NB4 (cell line): ENCODE measurements around the gene TAOK1.

Experiments
- DNase-seq: peaks from one replicate; pipeline ENCODE4 v3.0.0; 2010; ENCODE audit warnings: low read depth
- H3K4me3 ChIP-seq: one replicate; pipeline ENCODE4 v1.5.1; 2011; ENCODE audit warnings: mild to moderate bottlenecking, low read depth, low read length, moderate library complexity
- MYC ChIP-seq: IDR thresholded peaks from 2 replicates; pipeline ENCODE4 v1.6.1; 2011; ENCODE audit warnings: low read depth, low read length
- POLR2A ChIP-seq: IDR thresholded peaks from 2 replicates; pipeline ENCODE4 v1.6.1; 2011; ENCODE audit warnings: mild to moderate bottlenecking; ENCODE audit not compliant: insufficient read length; ENCODE audit errors: extremely low read depth
- TF ChIP-seq, protein P1 (sequence below): IDR thresholded peaks from one replicate; pipeline ENCODE4 v1.5.1; 2012; ENCODE audit warnings: low read depth, low read length
- TF ChIP-seq, protein P2 (sequence below): IDR thresholded peaks from 2 replicates; pipeline ENCODE4 v1.6.1; 2011; ENCODE audit warnings: low read depth, low read length

The TAOK1 gene

DNA sequence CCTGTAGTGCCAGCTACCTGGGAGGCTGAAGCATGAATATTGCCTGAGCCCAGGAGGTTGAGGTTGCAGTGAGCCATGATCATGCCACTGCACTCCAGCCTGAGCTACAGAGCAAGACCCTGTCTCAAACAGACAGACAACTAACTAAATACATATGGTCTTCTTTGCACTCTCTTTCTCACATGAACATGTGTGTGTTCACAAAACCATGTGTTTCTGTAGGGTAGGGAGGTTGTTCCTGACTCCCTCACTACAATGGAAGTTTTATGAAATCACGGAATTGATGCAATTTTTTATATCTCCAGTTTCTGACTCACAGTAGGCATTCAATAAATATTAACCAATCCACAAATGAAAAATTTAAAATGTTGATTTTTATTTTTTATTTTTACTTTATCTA, 128.2 kb downstream of the TAOK1 start:
- DNase-seq, result no peak
- no peak overlapping the region for H3K4me3 ChIP-seq
- TF ChIP-seq, protein P1, sequence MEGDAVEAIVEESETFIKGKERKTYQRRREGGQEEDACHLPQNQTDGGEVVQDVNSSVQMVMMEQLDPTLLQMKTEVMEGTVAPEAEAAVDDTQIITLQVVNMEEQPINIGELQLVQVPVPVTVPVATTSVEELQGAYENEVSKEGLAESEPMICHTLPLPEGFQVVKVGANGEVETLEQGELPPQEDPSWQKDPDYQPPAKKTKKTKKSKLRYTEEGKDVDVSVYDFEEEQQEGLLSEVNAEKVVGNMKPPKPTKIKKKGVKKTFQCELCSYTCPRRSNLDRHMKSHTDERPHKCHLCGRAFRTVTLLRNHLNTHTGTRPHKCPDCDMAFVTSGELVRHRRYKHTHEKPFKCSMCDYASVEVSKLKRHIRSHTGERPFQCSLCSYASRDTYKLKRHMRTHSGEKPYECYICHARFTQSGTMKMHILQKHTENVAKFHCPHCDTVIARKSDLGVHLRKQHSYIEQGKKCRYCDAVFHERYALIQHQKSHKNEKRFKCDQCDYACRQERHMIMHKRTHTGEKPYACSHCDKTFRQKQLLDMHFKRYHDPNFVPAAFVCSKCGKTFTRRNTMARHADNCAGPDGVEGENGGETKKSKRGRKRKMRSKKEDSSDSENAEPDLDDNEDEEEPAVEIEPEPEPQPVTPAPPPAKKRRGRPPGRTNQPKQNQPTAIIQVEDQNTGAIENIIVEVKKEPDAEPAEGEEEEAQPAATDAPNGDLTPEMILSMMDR, result no peak
- TF ChIP-seq MYC, result no peak
- TF ChIP-seq, protein P2, sequence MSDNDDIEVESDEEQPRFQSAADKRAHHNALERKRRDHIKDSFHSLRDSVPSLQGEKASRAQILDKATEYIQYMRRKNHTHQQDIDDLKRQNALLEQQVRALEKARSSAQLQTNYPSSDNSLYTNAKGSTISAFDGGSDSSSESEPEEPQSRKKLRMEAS, result no peak
- no peak for TF ChIP-seq POLR2A

DNA sequence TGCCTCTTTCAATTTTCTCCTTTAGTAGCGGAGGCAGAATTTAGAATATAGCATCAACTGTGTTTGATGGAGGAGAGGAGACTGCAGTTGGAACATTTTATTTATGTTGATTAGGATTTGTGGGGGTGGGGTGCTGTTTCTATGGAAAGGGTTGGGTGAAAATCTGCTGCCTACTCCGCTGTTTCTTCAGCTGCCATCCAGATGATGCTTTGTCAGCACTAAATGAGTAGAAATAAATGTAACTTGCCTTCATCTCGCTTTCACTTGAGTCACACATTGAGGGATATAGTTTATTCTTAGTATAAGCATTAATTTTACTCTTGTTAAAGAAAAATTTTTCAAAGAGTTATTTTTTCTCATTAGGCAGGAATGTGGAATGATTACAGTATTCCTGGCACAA, 134.5 kb downstream of the TAOK1 start:
- TF ChIP-seq POLR2A (no peak), MYC (no peak)
- TF ChIP-seq, protein P2, result no peak
- no peak for DNase-seq
- no peak overlapping the region for H3K4me3 ChIP-seq

GRCh38 chr17:29526322-29526721, 136.2 kb downstream of the TAOK1 start:
- no peak overlapping the region for H3K4me3 ChIP-seq
- no peak for DNase-seq
- TF ChIP-seq, protein P2, result no peak
- TF ChIP-seq POLR2A (no peak), MYC (no peak)
- TF ChIP-seq, protein P1, result no peak

GRCh38 chr17:29533976-29534375, 143.8 kb downstream of the TAOK1 start:
- DNase-seq, result no peak
- TF ChIP-seq POLR2A (no peak), MYC (no peak)
- TF ChIP-seq, protein P1, result no peak
- TF ChIP-seq, protein P2, result no peak

DNA sequence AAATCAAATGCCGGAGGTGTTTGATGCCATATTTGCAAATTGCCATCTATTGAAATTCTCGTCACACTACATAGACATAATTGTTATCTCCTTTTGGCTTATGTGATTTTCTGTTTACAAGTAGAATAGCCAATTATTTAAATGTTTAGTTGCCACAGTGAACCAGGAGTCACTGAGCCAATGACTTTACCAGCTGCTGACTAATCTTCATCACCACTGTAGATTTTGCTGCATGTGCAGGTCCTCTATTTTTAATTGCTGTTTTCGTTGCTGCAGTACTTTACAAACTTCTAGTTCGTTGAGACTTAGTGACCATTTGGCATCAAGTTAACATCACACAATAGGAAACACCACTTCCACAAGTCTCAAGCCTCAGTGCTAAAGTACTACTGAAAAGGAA, 153.9 kb downstream of the TAOK1 start:
- DNase-seq, result no peak
- no peak overlapping the region for H3K4me3 ChIP-seq
- TF ChIP-seq, protein P1, result no peak
- TF ChIP-seq MYC (no peak), POLR2A (no peak)
- TF ChIP-seq, protein P2, result no peak

More at GRCh38 chr17:29533976-29534375, 143.8 kb downstream of the TAOK1 start:
- H3K4me3 ChIP-seq, result no peak overlapping the region

DNA sequence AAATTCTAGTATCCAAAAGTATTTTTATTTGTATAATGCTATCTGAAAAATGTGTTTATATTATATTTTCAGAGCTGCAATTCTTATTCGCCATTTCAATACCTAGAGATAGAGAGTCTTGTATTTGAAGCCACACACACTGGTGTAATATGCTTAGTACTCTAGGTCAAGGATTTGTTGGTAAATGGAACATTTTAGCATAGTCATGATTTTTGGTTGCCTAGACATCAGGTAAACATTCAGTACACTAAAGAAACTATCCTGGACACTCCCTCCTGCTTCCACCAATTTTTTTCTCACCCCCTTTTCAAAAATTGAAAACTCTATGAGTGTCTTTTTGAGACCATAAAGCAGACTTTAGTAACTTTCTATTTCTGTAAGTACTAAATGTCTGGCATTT, 155.9 kb downstream of the TAOK1 start:
- DNase-seq, result no peak
- TF ChIP-seq, protein P2, result no peak
- TF ChIP-seq POLR2A (no peak), MYC (no peak)
- TF ChIP-seq, protein P1, result no peak
- H3K4me3 ChIP-seq, result no peak overlapping the region
